Measurements from ENCODE around the gene NRM. TPM values are rescaled to one million over a fixed set of nuclear protein-coding genes. Genes with fewer than 3 reads are reported as not detected.
A peak's percentile ranks its signal among the peaks of the same experiment; 100 is the strongest.

NRM gene
- total and polyA plus RNA-seq, 2 of the 13 experiments (the other 11 are each of a cell fraction or from before 2014, with no cell fraction given), result 12.5 to 16.0 TPM

GRCh38 chr6:30719791-30720737, 29.3 kb upstream of the NRM start, which contains the start of gene TUBB (continued):
- peak; percentile 85 for TF ChIP-seq GABPB1 (CRISPR knock-in tag; IDR thresholded peaks at IDR 0.05)
- TF ChIP-seq CEBPB (IDR thresholded peaks at IDR 0.05; ENCODE audit: borderline replicate concordance, low read depth, low read length), result peak; percentile 79
- no peak for TF ChIP-seq ZBTB34 (CRISPR knock-in tag; IDR thresholded peaks at IDR 0.05)
- TF ChIP-seq RBM22 (optimal IDR thresholded peaks at IDR 0.05; ENCODE audit: low read length), result no peak
- no peak for TF ChIP-seq HNRNPK (IDR thresholded peaks at IDR 0.05; ENCODE audit: low read depth, low read length, poor library complexity, severe bottlenecking)
- no peak for TF ChIP-seq ZNF616 (CRISPR knock-in tag; IDR thresholded peaks at IDR 0.05; ENCODE audit: low read depth)
- no peak for TF ChIP-seq CENPBD1 (CRISPR knock-in tag; IDR thresholded peaks at IDR 0.05; ENCODE audit: borderline replicate concordance, low read depth)
- peak; percentile 53; the same call in 1 of the 2 replicates for TF ChIP-seq ZNF563 (CRISPR knock-in tag; IDR thresholded peaks at IDR 0.05)
- TF ChIP-seq ZNF646 (CRISPR knock-in tag; IDR thresholded peaks at IDR 0.05), result no peak
- TF ChIP-seq FOXJ3 (CRISPR knock-in tag; IDR thresholded peaks at IDR 0.05; ENCODE audit: borderline replicate concordance), result no peak
- no peak; the same call in 1 of the 2 replicates for TF ChIP-seq NKX3-1 (CRISPR knock-in tag; IDR thresholded peaks at IDR 0.05)
- TF ChIP-seq IRF2 (CRISPR knock-in tag; IDR thresholded peaks at IDR 0.05), result peak; percentile 88
- peak; percentile 62 for TF ChIP-seq SUZ12 (IDR thresholded peaks at IDR 0.05; ENCODE audit: low read depth, low read length)
- peak; percentile 99 for TF ChIP-seq THAP11 (CRISPR knock-in tag; IDR thresholded peaks at IDR 0.05)
- TF ChIP-seq JDP2 (CRISPR knock-in tag; IDR thresholded peaks at IDR 0.05; ENCODE audit: borderline replicate concordance), result no peak
- TF ChIP-seq ZNF292 (CRISPR knock-in tag; IDR thresholded peaks at IDR 0.05; ENCODE audit: borderline replicate concordance, low read depth), result no peak
- TF ChIP-seq ZBTB14 (CRISPR knock-in tag; IDR thresholded peaks at IDR 0.05), result peak; percentile 81
- peak; percentile 53; the same call in 1 of the 2 replicates for TF ChIP-seq SOX13 (IDR thresholded peaks at IDR 0.05)
- TF ChIP-seq SOX13 (CRISPR knock-in tag; conservative IDR thresholded peaks at IDR 0.05 in 1 of 2, IDR thresholded peaks at IDR 0.05 in 1 of 2), result peak in 1 of 2 experiments; percentile 81; a peak in 2 of 4 replicates
- no peak for TF ChIP-seq HHEX (CRISPR knock-in tag; IDR thresholded peaks at IDR 0.05)

Measured in HepG2 (cell line).